K562 (cell line): ENCODE measurements around the gene UTP4. TPM values are rescaled to one million over a fixed set of nuclear protein-coding genes. Genes with fewer than 3 reads are reported as not detected.
A peak's percentile ranks its signal among the peaks of the same experiment; 100 is the strongest.

Experiments used
- BDP1 ChIP-seq: IDR thresholded peaks from 3 replicates; pipeline ENCODE4 v1.6.1; 2011; ENCODE audit not compliant: insufficient read length, insufficient read depth
- CEBPB ChIP-seq: fragments of 450-650 bp; IDR thresholded peaks from 2 replicates; pipeline ENCODE4 v1.6.1; 2016; ENCODE audit warnings: missing genetic modification characterization, missing compliant biosample characterization
- CEBPG ChIP-seq, 3 experiments: fragments of 200-800 bp in 1 of 3; sonication (Bioruptor generic) in 1 of 3; sonication (generic) in 1 of 3; formaldehyde crosslinking in 1 of 3; IDR thresholded peaks in 2 of 3; conservative IDR thresholded peaks in 1 of 3; 2 replicates each; pipeline versions ENCODE4 v1.6.1 to v1.8.0; 2016 to 2022; ENCODE audit warnings: missing compliant biosample characterization in 2 of 3, missing genetic modification characterization in 2 of 3, mild to moderate bottlenecking in 1 of 3, missing genetic modification reagents in 1 of 3
- E2F3 ChIP-seq: fragments of 250-450 bp; sonication (Bioruptor Pico); IDR thresholded peaks from 2 replicates; pipeline ENCODE4 v1.4.0; 2020; ENCODE audit warnings: mild to moderate bottlenecking
- ETS1 ChIP-seq: conservative IDR thresholded peaks from 2 replicates; pipeline ENCODE4 v1.6.1; 2011; ENCODE audit warnings: low read depth, mild to moderate bottlenecking, low read length; ENCODE audit not compliant: control insufficient read depth
- HDAC8 ChIP-seq: fragments of 450-650 bp; IDR thresholded peaks from 2 replicates; pipeline ENCODE4 v1.6.1; 2016; ENCODE audit warnings: mild to moderate bottlenecking, missing genetic modification characterization, moderate library complexity, missing compliant biosample characterization
- KAT2B ChIP-seq: IDR thresholded peaks from one replicate; pipeline ENCODE4 v1.6.1; 2012; ENCODE audit warnings: low read depth, mild to moderate bottlenecking, control low read depth, inconsistent platforms, low read length, moderate library complexity
- MEIS2 ChIP-seq: fragments of 450-650 bp; IDR thresholded peaks from 2 replicates; pipeline ENCODE4 v1.6.1; 2014; ENCODE audit warnings: mild to moderate bottlenecking; ENCODE audit not compliant: partially characterized antibody
- MNT ChIP-seq, 2 experiments: fragments of 450-650 bp; conservative IDR thresholded peaks; 2 replicates each; pipeline ENCODE4 v1.6.1; 2017; ENCODE audit warnings: mild to moderate bottlenecking in 2 of 2, moderate library complexity in 2 of 2
- NFRKB ChIP-seq: fragments of 450-650 bp; IDR thresholded peaks from 2 replicates; pipeline ENCODE4 v1.6.1; 2016; ENCODE audit warnings: low read depth
- PTRF ChIP-seq: fragments of 450-650 bp; IDR thresholded peaks from 2 replicates; pipeline ENCODE4 v1.6.1; 2016; ENCODE audit warnings: mild to moderate bottlenecking, missing genetic modification characterization, missing compliant biosample characterization
- RBM34 ChIP-seq: fragments of 200-400 bp; formaldehyde crosslinking; IDR thresholded peaks from 2 replicates; pipeline ENCODE4 v1.6.1; 2018; ENCODE audit warnings: low read length, borderline replicate concordance; ENCODE audit not compliant: insufficient read depth
- SLC30A9 ChIP-seq: fragments of 250-450 bp; sonication (Bioruptor Pico); IDR thresholded peaks from 2 replicates; pipeline ENCODE4 v1.8.0; 2022; ENCODE audit warnings: mild to moderate bottlenecking, moderate library complexity
- ZNF197 ChIP-seq: fragments of 200-800 bp; sonication (Bioruptor generic); IDR thresholded peaks from 2 replicates; pipeline ENCODE4 v1.6.1; 2016; ENCODE audit warnings: low read depth, missing genetic modification characterization, missing compliant biosample characterization
- ZNF316 ChIP-seq: fragments of 450-650 bp; IDR thresholded peaks from 2 replicates; pipeline ENCODE4 v1.6.1; 2016
- ZNF79 ChIP-seq: fragments of 250-450 bp; sonication (Bioruptor Pico); IDR thresholded peaks from 2 replicates; pipeline ENCODE4 v1.4.0; 2020; ENCODE audit warnings: low read depth, mild to moderate bottlenecking, moderate library complexity
- polyA plus RNA-seq, 8 experiments: library from polyadenylated mRNA; depleted of rRNA in 4 of 8; stranded (reverse) in 5 of 8; unstranded in 3 of 8; fragments of >200 nt; fragmentation: Nextera tagmentation in 2 of 8; fragmentation: Illumina TruSeq in 1 of 8; extraction: Ambion mirVana in 2 of 8; extraction: Trizol in 1 of 8; gene quantifications; 2 replicates each; pipeline versions ENCODE4 v1.2.1 to v1.2.3, GENCODE V29; 2011 to 2014; ENCODE audit warnings: inconsistent platforms in 1 of 8, missing spikeins in 1 of 8
- total RNA-seq, 7 experiments: library from RNA; depleted of rRNA in 6 of 7; stranded (reverse); fragments of >200 nt in 6 of 7; fragmentation: Illumina TruSeq in 2 of 7; extraction: Trizol in 2 of 7; gene quantifications; 2 replicates each; pipeline versions ENCODE4 v1.2.1 to v1.2.3, GENCODE V29; 2011 to 2021; ENCODE audit warnings: low replicate concordance in 1 of 7

Gene UTP4
- total and polyA plus RNA-seq, 9 of the 15 experiments (the other 6 are each of a cell fraction or from before 2014, with no cell fraction given) = 46.1 to 203 (median 145) TPM

GRCh38 chr16:69179328-69180010 is 47.0 kb downstream of the UTP4 start (continued):
- TF ChIP-seq CEBPB (tag) (peak; percentile 33; the same call in 1 of the 2 replicates), BDP1 (no peak), ETS1 (no peak), KAT2B (no peak), ZNF197 (CRISPR knock-in tag) (no peak), MEIS2 (peak; percentile 10), PTRF (tag) (no peak), HDAC8 (tag) (no peak), RBM34 (no peak), ZNF79 (no peak), ZNF316 (peak; percentile 68), E2F3 (CRISPR knock-in tag) (no peak), SLC30A9 (CRISPR knock-in tag) (no peak), NFRKB (no peak), MNT (conservative IDR thresholded peaks at IDR 0.05) (no peak), CEBPG (CRISPR knock-in tag; IDR thresholded peaks at IDR 0.05) (no peak), CEBPG (tag; conservative IDR thresholded peaks at IDR 0.05 in 1 of 2, IDR thresholded peaks at IDR 0.05 in 1 of 2) (peak in 1 of 2 experiments; percentile 35; a peak in 1 of 4 replicates)
